HepG2 (cell line): ENCODE measurements around the gene CPA5.

ENCODE experiments used
- AGO2 ChIP-seq: fragments of 200-400 bp; formaldehyde crosslinking; optimal IDR thresholded peaks from 2 replicates; pipeline ENCODE3; 2017; ENCODE audit warnings: mild to moderate bottlenecking, low read depth, low read length, moderate library complexity
- CTCF ChIP-seq: sonication (generic); formaldehyde crosslinking; IDR thresholded peaks from 2 replicates; pipeline ENCODE4 v1.5.0; 2020; ENCODE audit warnings: mild to moderate bottlenecking, missing genetic modification reagents, moderate library complexity
- FOXJ3 ChIP-seq: sonication (generic); formaldehyde crosslinking; IDR thresholded peaks from 2 replicates; pipeline ENCODE4 v1.4.0; 2020; ENCODE audit warnings: missing genetic modification reagents, mild to moderate bottlenecking, borderline replicate concordance
- POLR2A ChIP-seq, 2 experiments: IDR thresholded peaks; 2 replicates each; pipeline ENCODE4 v1.6.1; 2011; ENCODE audit warnings: low read depth in 2 of 2, low read length in 2 of 2, mild to moderate bottlenecking in 1 of 2, moderate library complexity in 1 of 2; ENCODE audit not compliant: insufficient read depth in 1 of 2
- POLR2G ChIP-seq: fragments of 200-400 bp; formaldehyde crosslinking; IDR thresholded peaks from 2 replicates; pipeline ENCODE4 v1.6.1; 2018; ENCODE audit warnings: mild to moderate bottlenecking, low read depth, low read length, moderate library complexity
- ZBTB4 ChIP-seq: sonication (generic); formaldehyde crosslinking; IDR thresholded peaks from 2 replicates; pipeline ENCODE4 v1.4.0; 2020; ENCODE audit warnings: missing genetic modification reagents, mild to moderate bottlenecking, borderline replicate concordance
- TF ChIP-seq, protein P1 (sequence below): sonication (generic); formaldehyde crosslinking; IDR thresholded peaks from 2 replicates; pipeline ENCODE4 v1.5.0; 2020; ENCODE audit warnings: mild to moderate bottlenecking, missing genetic modification reagents

DNA sequence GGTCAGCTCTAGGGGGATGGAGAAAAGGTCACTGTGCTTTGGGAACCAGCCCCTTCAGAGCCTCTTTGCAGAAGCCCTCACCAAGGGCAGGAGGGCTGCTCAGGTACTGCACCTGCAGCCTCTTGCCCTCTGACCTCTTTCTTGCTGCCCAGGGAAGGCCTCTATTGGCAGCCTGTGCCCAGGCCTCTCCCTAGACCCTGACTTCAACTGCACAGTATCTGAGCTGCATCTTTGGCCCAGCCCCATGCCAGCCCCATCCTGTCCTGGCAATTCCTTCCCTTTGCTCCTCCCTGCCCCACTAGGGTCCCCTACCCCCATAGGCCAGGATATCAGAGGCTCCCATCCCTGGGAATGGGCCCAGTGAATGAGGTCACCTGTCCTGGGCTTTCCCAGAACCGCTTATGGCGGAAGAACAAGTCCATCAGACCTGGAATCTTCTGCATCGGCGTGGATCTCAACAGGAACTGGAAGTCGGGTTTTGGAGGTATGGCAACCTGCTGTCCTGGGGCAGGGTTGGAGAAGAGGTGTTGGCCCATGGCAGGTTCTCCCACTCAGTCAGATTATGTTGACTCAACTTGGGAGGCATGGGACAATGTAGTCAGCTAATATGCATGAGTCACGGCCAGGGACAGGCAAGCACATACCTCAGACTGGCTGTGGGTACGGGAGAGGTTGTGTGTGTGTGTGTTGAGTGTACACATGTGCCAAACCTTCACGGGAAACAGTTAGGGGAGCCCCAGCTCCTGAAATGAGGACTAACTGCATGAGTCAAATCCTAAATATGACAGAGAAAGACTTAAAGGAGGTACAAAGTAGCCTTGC, 18.6 kb downstream of the CPA5 start:
- TF ChIP-seq AGO2: no peak
- no peak for TF ChIP-seq POLR2A (IDR thresholded peaks at IDR 0.05; ENCODE audit: insufficient read depth in 1 of 2, low read depth in 2 of 2, low read length in 2 of 2)
- TF ChIP-seq FOXJ3 (CRISPR knock-in tag): no peak
- TF ChIP-seq CTCF: no peak
- no peak for TF ChIP-seq ZBTB4 (CRISPR knock-in tag)
- TF ChIP-seq, protein P1, sequence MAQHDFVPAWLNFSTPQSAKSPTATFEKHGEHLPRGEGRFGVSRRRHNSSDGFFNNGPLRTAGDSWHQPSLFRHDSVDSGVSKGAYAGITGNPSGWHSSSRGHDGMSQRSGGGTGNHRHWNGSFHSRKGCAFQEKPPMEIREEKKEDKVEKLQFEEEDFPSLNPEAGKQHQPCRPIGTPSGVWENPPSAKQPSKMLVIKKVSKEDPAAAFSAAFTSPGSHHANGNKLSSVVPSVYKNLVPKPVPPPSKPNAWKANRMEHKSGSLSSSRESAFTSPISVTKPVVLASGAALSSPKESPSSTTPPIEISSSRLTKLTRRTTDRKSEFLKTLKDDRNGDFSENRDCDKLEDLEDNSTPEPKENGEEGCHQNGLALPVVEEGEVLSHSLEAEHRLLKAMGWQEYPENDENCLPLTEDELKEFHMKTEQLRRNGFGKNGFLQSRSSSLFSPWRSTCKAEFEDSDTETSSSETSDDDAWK: no peak
- TF ChIP-seq POLR2G: no peak
